HTERT RPE-1 (cell line): ENCODE data around the gene TRIP10.
"Not testable (repeated sequence)": the region's sequence is repeated elsewhere in the genome, so short reads cannot be mapped to it uniquely, and the experiment has no call there.

Experiments
- in situ Hi-C: fragments of 300-500 bp; cut with MboI; formaldehyde crosslinking; loops from 4 replicates; pipeline ENCODE4 v1.14.3; 2020; ENCODE audit warnings: low sequenced_read_pairs

The TRIP10 gene, protein sequence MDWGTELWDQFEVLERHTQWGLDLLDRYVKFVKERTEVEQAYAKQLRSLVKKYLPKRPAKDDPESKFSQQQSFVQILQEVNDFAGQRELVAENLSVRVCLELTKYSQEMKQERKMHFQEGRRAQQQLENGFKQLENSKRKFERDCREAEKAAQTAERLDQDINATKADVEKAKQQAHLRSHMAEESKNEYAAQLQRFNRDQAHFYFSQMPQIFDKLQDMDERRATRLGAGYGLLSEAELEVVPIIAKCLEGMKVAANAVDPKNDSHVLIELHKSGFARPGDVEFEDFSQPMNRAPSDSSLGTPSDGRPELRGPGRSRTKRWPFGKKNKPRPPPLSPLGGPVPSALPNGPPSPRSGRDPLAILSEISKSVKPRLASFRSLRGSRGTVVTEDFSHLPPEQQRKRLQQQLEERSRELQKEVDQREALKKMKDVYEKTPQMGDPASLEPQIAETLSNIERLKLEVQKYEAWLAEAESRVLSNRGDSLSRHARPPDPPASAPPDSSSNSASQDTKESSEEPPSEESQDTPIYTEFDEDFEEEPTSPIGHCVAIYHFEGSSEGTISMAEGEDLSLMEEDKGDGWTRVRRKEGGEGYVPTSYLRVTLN

DNA sequence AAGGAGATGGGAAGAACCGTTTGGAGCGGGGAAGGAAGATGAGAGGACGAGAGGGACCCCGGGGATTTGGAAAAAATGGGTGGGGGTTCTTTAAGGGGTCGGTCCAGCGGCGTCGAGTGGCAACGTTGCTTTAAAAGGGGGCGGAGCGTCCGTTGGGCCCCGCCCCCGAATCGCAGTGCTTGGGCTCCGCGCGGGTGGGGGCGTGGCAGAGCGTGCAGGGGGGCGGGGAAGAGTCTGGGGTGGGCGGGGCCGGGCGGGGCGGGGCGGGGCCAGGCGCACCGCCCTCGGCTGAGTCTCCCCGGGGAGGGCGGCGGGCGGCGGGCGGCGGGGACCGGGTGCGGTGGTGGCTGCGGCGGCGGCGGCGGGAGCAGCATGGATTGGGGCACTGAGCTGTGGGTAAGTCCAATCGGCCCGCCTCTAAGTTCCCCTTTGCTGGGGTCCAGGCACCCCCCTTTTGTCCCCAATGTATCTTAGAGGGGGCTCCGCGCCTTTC, at the start of gene TRIP10:
TSS of gene TRIP10 (plus strand) at position 291 of the 493 bp plus-strand sequence. CDS start at position 373, 82 bp downstream.
- in situ Hi-C loops = no loop called here

DNA sequence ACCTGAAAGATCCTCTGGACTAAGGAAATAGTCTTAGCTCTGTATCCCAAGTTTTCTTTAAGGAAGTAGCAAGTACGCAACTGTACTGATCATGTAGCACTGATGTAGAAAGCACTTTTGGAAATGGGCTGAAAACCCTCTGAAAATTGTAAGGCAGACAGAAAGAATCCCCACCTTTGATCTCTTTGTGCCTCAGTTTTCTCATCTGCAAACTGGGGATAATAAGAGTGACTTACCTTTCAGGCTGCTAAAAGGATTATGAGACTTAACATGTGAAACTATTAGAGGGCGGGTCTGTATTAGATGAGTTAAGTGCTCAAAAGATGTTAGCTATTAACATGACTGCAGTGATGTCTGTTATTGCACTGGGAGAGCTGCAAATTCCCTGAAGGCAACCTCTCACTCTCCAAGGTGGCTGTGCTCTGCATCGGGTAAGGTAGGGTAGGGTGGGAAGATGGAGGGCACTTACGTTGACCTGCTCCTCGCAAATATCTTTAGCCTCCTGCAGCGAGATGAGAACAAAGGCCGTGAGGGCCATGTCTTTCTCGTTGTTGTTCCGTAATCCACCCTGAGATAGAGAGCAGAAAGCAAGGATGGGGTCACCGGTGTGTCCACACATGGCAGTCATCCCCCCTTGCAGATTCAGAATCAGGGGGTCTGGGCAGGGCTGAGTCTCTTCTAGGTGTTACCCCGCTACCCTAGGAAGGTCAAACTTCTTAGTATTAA, 49.2 kb upstream of the TRIP10 start:
- in situ Hi-C loops = no loop called here

DNA sequence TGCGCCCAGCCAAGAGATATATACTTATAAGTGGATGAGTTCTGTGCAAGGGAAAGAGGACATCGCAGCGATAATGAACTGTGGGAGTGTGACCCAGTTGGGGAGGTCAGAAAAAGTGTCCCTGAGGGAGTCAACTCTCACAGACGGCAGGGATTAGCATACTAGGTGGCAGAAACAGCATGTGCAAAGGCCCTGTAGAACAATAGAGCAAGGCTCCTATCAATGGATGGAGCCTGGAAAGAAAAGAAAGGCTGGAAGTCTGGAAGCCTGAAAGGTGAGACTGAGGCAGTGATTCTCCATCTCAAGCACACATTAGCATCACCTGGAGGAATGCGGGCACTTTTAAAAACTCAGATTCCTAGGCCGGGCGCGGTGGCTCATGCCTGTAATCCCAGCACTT, 48.1 kb upstream of the TRIP10 start:
- in situ Hi-C loops = no loop called here

DNA sequence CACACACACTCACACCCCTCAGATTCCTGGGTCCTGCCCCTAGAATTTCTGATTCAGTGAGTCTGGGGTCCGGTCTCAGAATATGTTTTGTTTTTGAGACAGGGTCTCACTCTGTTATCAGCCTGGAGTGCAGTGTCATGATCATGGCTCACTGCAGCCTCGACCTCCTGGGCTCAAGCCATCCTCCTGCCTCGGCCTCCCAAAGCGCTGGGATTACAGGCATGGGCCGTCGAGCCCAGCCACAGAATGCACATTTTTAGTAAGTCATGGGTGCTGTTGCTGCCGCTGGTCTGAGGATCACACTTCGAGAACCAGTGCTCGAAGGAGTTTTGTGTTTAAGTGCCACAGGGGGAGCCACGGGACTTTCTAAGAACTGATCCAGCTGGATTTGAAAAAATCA, 47.5 kb upstream of the TRIP10 start:
- in situ Hi-C loops = no loop called here

DNA sequence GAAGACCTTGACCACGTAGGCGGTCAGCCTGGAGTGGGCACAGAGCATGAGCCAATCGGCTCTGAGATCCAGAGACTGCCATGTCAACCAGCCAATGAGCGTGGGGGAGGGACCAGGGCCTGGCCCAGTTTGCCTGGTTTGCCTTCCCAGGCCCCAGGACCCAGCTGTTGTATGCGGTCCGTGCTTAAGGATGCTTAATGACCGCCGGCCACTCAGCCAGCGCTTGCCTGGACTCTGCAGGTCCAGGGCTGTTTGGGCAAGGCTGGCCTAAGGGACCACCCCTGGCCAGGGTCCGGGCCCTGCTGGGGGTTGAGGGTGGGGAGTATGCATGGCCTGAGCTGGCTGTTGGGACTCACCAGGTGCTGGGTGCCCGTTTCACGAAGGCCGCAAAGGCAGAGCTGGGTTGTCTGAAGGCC, 46.4 kb upstream of the TRIP10 start:
- in situ Hi-C loops = no loop called here

DNA sequence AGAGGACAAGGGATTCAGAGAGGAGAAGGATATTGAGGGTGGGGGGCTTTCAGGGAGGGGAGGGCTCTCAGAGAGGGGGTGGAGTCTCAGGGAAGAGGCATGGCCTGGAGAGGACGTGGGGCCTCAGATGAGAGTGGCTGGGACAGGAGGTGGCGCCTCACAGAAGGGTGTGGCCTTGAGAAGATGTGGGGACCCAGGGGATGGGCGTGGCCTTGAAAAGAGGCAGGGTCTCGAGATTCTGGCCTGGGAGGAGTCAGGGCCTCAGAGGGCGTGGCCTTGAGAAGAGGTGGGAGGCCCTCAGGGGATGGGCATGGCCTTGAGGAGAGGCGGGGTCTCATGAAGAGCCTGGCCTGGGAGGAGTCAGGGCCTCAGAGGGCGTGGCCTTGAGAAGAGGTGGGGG, 45.8 kb upstream of the TRIP10 start:
- in situ Hi-C loops = no loop called here

DNA sequence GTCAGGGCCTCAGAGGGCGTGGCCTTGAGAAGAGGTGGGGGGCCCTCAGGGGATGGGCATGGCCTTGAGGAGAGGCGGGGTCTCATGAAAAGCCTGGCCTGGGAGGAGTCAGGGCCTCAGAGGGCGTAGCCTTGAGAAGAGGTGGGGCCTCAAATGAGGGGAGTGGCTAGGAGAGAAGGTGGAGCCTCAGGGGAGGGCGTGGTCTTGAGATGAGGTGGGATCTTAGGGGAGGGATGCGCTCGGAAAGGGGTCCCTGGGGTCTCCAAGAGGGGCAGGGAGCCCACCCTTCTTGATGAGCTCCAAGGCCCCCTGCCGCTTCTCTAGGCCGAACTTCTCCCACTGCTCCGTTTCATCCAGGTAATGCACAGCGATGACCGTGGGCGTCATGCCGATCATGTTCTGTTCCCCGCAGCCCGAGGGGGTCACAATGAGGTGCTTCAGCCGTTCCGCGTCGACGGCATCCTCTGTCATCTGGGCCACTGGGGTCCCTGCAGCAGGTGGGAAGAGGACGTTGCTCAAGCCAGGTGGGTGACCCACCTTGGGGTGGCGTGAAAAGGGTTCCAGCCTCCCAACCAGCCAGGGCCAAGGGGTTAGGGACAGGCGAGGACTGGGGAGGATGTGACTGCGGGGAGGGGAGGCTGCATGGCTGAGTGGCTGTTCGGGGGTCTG, 45.2 kb upstream of the TRIP10 start:
- in situ Hi-C loops = no loop called here

DNA sequence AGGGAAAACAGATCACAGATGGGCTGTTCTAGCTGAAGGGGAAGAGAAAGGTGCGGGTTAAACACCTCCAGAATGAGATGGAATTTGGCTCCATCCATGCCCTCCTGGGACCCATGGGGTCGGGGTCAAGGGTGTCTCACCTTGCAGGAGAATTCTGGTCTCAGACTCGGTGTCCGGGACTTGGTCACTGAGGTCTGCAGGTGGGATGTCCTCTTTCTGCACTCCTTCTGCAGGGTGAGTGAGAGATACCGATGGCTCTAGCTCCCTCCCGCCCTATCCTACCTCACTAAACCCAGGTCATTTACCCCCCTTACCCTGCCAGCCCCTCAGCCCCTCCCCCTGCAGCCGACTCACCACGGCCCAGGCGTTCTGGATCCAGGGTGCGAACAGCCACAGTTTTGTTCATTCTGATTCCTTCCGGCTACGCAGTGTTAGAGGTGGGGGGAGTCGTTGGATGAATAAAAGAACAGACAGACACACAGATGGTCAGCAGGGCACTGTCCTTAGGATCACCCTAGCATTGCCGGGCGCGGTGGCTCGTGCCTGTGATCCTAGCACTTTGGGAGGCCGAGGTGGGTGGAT, 43.1 kb upstream of the TRIP10 start:
- in situ Hi-C loops = no loop called here

DNA sequence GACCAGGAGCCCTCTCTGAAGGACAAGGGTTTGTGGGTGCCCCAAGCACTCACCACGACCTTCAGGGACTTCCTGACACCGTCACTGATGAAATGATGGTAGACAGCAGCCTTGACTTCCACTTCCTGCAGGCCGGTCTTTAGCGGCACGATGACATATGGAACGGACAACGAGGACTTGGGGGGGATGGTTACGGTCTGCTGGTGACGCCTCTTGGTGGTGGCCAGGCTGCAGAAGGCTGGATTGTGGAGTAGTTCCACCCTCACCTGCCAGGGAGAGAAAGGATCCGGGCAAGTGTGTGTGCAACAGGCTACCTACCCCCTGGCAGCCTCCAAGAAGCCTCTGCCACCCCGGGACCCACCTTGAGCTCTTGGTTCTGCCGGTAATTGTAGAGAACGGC, 42.2 kb upstream of the TRIP10 start:
- in situ Hi-C loops = no loop called here

DNA sequence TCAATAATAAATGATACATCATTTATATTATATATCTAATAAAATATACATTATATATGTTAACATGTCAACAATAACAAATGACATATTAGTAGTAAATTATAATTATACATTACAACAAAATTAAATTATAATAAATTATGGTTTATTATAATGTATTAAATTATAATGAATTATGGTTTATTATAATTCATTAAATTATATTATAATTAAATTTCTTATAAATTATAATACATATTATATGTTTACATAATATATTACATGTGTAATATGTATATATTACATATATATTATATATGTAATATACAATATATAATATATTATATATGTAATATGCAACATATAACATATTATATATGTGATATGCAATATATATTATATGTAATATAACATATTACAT, 39.5 kb upstream of the TRIP10 start:
- in situ Hi-C loops = no loop called here

DNA sequence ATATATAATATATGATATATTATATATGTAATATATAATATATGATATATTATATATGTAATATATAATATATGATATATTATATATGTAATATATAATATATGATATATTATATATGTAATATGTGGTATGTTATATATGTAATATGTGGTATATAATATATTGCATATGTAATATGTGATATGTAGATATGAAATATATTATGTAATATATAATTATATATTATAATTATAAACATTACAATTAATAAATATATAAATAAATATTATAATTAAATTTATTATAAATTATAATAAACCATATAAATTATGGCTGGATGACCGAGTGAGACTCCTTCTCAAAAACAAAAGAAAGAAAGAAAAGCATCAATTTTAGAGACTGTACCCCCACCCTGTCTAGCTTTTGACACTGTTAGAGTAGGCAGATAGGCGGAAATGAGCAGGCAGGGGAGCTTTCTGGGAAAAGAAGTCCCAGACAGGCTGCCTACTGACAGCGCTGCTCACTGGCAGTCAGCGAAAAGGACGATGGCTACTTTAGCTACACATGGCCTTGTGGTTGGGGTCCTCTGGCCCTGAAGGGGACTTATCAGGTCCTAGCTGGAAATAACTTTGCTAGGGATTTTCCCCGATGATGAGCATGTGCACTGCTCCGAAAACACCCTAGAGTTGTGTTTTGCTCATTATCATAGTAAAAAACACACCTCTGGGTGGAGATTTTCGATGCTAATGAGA, 38.7 kb upstream of the TRIP10 start:
- in situ Hi-C loops = no loop called here

DNA sequence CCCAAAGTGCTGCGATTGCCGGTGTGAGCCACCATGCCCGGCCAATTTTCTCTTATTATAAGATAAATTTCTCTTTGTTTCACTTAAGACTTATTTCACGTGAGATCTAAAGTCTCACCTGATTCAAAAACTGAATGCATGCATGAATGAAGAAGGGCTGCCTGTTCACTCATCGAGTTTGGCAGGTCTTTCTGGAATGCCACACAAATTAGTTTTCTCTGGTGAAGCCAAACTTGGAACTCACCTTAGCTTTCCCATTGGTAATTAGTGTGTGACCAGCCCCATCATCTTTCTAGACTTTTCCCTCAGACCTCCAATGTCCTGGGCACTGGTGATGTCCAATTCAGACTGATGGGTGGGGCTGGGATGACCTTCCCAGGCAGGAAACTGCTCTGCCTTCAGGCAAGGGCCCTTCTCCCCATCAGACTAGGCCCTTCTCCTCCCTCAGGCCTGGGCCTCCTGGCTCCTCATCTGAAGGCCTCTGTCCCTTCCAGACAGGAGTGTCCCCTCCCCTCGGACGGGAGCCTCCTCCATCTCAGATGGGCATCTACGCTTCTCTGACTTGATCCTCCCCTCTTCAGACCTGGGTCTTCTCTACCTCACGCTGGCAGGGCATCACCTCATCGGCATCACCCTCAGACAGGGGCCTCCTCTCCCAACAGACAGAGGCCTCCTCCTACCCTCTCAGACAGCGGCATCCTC, 33.4 kb upstream of the TRIP10 start:
- in situ Hi-C loops = no loop called here

DNA sequence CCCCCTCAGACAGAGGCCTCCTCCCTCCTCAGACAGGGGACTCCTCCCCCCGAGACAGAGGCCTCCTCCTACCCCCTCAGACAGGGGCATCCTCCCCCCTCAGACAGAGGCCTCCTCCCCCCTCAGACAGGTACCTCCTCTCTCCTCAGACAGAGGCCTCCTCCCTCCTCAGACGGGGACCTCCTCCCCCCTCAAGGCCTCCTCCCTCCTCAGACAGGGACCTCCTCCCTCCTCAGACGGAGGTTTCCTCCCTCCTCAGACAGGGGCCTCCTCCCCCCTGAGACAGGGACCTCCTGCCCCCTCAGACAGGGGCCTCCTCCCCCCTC, 32.9 kb upstream of the TRIP10 start:
- in situ Hi-C loops = no loop called here

DNA sequence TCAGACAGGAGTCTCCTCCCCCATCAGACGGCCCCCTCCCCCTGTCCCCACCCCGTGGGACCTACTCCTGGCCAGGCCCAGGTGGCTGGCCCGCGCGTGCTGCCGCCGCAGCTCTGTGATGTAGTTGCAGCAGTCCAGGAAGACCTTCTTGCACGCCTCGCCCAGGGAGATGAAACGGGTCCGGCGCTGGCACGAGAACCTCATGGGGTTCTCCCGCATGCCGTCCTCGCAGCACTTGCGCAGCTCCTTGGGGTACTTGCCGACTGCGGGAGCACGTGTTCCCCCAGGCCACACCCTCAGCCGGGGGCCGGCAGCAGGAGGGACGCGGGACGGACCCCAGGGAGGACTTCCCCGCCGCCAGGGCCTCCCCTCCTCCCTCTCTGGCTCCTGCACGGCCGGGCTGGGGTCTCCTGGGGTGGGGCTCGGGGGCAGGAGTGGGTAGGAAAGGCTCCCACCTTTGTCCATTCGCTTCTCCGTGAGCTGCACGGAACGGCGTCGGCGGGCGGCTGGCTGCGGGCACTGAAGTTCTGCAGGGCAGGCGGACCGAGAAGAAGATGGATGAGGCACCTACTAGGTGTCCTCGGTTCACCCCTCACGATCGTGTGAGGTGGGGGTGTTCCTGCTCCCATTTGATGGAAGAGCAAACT, 32.3 kb upstream of the TRIP10 start:
- in situ Hi-C loops = no loop called here

DNA sequence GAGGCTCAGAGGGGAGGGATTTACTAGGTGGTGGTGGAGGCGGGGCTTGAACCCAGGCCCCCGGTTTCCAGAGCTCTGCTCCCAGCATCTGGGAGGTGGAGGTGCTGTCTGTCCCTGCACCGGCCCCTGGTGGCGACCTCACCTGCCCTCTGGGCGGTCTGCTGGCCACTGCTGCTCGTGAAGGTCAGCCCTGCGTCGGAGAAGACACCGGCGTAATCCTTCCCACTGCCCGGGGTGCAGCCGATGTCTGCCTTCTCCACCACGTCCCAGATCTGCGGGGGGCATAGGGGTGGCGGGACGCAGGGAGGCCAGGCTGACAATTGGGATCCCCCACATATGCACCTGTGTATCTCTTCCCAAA, 31.8 kb upstream of the TRIP10 start:
- in situ Hi-C loops = no loop called here

DNA sequence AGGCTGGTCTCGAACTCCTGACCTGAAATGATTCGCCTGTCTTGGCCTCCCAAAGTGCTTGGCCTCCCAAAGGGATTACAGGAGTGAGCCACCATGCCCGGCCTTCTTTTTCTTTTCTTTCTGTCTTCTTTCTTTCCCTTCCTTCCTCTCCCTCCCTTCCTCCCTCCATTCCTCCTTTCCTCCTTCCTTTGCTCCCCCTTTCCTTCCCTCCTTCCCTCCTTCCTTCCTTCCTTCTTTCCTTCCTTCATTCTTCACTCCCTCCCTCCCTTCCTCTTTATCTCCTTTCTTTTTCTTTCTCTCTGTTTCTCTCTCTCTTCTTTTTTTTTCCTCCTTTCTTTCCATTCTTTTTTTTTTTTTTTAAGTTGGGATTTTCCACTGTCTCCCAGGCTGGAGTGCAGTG, 31.1 kb upstream of the TRIP10 start:
- in situ Hi-C loops = no loop called here

DNA sequence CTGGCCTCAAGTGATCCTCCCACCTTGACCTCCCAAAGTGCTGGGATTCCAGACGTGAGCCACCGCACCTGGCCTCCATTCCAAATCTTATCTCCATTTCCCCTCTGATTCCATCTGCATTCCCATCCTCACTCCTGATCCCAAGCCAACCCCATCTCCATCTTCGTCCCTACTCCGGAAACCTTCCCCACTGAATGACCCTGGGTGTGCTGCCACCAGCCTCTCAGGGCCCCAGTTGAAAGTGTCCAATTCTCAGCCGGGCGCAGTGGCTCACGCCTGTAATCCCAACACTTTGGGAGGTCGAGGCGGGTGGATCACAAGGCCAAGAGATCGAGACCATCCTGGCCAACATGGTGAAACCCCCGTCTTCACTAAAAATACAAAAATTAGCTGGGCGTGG, 30.6 kb upstream of the TRIP10 start:
- in situ Hi-C loops = not testable (repeated sequence)

DNA sequence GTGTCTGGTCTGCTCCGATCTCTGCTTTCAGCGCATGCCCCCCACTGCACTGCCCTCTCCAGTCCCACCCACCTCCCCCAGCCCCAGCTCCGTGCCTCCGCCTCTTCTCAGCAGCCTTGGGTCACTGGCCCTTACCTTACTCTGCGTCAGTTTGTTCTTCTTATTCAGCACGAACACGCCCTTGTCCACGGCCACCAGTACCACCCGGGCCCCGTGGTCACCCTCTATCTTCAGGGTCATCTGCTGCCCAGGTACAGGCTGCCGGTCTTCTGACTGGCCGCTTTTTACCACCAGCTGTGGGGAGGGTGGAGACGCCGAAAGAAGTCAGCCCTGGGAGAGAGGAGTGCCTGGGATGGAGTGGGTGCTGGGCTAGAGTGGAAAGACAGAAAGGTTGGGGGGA, 29.9 kb upstream of the TRIP10 start:
- in situ Hi-C loops = no loop called here
